SKM-1 (cell line): ENCODE results near the gene SORCS2.

Experiments
- DNase-seq: peaks from one replicate; lab custom pipeline; 2025; ENCODE audit not compliant: unreplicated experiment; lab: John Stamatoyannopoulos, UW

Gene SORCS2

GRCh38 chr4:7516096-7516772 lies 323.9 kb downstream of the SORCS2 start:
- DNase-seq: no peak

GRCh38 chr4:7516773-7517144 lies 324.4 kb downstream of the SORCS2 start:
- DNase-seq: no peak

GRCh38 chr4:7518871-7519637 lies 326.7 kb downstream of the SORCS2 start:
- DNase-seq: no peak

GRCh38 chr4:7519638-7520376 lies 327.5 kb downstream of the SORCS2 start:
- DNase-seq: no peak

- DNase-seq: no peak
Observed at GRCh38 chr4:7521666-7522065, 329.3 kb downstream of the SORCS2 start.

GRCh38 chr4:7522452-7523220 lies 330.3 kb downstream of the SORCS2 start:
- DNase-seq: no peak

GRCh38 chr4:7523526-7523925 lies 331.2 kb downstream of the SORCS2 start:
- DNase-seq: no peak

GRCh38 chr4:7524064-7524682 lies 331.8 kb downstream of the SORCS2 start:
- DNase-seq: no peak

- DNase-seq: no peak
Observed at GRCh38 chr4:7524843-7525242, 332.5 kb downstream of the SORCS2 start.

GRCh38 chr4:7526491-7526890 lies 334.2 kb downstream of the SORCS2 start:
- DNase-seq: no peak

- no peak for DNase-seq
Observed at GRCh38 chr4:7526929-7527535, 334.7 kb downstream of the SORCS2 start.

GRCh38 chr4:7529368-7530080 lies 337.2 kb downstream of the SORCS2 start:
- no peak for DNase-seq

- DNase-seq: no peak
Observed at GRCh38 chr4:7530082-7530481, 337.7 kb downstream of the SORCS2 start.

- no peak for DNase-seq
Observed at GRCh38 chr4:7530932-7531639, 338.7 kb downstream of the SORCS2 start.

GRCh38 chr4:7531640-7531994 lies 339.3 kb downstream of the SORCS2 start:
- DNase-seq: no peak

- DNase-seq: no peak
Observed at GRCh38 chr4:7532043-7532442, 339.7 kb downstream of the SORCS2 start.

- no peak for DNase-seq
Observed at GRCh38 chr4:7533267-7533666, 340.9 kb downstream of the SORCS2 start.

GRCh38 chr4:7535094-7535493 lies 342.8 kb downstream of the SORCS2 start:
- no peak for DNase-seq

GRCh38 chr4:7535619-7536018 lies 343.3 kb downstream of the SORCS2 start:
- DNase-seq: no peak
